Activated T-cell treated with anti-CD3 and anti-CD28 coated beads for 48 hours (primary cell): ENCODE data around the gene PRORP.
"Not testable (repeated sequence)": the region's sequence is repeated elsewhere in the genome, so short reads cannot be mapped to it uniquely, and the experiment has no call there.

ENCODE experiments used
- DNase-seq: peaks from one replicate; pipeline ENCODE4 v3.0.0-alpha.2; 2020; ENCODE audit warnings: low read depth

PRORP gene

DNA sequence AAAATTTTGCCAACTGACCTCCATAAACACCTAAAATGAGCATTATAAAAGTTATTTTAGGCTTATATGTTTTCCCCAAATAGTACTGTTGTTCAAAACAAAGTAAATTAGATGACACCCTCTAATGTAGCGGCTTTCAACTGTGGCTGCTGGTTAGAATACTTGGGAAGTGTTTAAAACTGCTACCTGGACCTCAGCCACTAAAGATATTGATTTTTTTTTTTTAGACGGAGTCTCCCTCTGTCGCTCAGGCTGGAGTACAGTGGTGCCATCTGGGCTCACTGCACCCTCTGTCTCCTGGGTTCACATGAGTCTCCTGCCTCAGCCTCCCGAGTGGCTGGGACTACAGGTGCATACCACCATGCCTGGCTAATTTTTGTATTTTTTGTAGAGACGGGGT is 16.2 kb downstream of the PRORP start:
- no peak for DNase-seq

DNA sequence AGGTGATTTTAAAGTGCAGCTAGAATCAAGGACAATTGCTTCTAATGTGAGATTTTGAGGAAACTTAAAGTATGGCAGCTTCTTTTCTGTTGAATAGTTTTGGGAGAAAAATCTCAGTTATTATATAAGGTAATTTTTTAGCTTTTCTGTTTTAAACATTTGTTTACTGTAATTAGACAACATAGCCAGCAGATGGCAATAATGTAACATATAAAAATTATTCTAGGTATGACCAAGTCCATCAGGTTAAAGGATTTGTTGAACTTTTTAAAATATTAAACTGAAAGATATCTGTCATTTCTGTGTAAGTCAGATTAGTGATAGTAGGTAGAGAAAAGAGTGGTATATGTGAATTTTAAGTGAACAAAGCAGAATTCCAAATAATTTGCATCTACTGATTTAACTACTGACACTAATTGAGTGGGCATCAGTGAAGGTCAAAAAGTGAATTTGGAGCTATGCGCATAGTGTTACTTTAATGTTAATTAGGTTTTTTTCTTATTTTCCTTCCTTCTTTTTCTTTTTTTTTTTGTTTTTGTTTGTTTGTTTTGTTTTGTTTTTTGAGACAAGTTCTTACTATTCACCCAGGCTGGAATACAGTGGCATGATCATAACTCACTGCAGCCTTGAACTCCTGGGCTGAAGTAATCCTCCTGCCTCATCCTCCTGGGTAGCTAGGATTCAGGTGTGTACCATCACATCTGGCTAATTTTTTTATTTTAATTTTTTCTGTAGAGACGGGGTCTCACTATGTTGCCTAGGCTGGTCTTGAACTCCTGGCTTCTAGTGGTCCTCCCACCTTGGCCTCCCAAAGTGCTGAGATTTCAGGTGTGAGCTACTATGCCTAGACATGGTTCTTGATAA is 18.6 kb downstream of the PRORP start:
- no peak for DNase-seq

DNA sequence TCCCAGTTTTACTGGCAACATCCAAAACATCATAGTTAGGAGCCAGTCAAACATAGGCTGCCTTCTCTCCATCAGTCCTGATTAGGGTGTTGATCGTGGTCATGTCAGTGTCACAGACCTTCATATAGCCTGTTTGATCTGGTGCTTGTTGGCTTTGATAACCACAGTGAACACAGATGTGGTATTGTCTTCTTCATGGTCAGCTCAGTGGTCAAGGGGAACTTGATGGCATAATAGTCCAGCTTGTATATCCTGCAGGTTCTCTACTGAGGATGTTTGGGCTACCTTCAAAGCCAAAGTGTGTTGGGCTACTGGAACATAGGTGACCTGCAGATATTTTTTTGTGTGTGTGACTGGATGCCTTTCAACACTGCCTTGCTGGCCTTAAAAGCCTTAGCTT is 21.7 kb downstream of the PRORP start:
- DNase-seq = no peak

DNA sequence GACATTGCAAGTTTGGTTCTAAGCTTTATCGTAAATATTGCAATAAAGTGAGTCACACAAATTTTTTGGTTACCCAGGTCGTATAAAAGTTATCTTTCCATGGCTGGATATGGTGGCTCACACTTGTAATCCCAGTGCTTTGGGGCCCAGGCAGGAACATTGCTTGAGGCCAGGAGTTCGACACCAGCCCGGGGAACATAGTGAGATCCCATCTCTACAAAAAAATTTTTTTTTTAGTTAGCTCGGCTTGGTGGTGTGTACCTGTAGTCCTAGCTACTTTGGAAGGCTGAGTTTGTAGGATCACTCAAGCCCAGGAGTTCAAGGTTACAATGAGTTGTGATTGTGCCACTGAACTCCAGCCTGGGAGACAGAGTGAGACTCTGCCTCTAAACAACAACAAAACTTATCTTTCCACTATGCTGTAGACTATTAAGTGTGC is 24.4 kb downstream of the PRORP start:
- DNase-seq = no peak

DNA sequence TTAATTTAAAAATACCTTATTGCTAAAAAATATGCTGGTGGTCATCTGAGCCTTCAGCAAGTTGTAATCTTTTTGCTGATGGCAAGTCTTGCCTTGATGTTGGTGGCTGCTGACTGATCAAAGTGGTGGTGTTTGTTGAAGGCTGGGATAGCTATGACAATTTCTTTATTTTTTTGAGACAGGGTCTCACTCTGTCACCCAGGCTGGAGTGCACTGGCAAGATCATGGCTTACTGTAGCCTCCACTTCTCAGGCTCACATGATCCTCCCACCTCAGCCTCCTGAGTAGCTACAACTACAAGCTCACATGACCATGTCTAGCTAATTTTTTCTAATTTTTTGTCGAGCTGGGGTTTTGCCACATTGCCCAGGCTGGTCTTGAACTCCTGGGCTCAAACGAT is 24.8 kb downstream of the PRORP start:
- no peak for DNase-seq

DNA sequence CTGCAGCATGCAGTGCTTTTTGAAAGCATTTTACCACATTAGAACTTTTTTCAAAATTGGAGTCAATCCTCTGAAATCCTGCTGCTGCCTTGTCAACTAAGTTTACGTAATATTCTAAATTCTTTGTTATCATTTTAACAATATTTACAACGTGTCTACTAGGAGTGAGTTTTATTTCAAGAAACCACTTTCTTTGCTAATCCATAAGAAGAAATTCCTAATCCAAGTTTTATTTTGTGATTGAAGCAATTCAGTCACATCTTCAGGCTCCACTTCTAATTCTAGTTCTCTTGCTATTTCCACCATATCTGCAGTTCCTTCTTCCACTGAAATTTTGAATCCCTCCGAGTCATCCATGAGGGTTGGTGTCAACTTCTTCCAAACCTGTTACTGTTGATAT is 25.4 kb downstream of the PRORP start:
- DNase-seq = no peak

DNA sequence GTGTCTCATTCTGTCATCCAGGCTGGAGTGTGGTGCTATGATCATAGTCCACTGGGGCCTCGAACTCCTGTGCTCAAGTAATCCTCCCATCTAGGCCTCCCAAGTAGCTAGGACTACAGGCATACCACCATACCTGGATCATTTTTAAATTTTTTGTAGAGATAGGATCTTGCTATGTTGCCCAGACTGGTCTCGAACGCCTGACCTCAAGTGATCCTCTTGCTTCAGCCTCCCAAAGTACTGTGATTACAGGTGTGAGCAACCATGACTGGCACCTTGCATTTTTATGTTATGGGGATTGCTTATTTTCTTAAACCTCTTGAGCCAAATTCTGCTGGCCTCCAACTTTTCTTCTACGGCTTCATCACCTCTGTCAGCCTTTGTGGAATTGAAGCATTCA is 26.9 kb downstream of the PRORP start:
- no peak for DNase-seq

DNA sequence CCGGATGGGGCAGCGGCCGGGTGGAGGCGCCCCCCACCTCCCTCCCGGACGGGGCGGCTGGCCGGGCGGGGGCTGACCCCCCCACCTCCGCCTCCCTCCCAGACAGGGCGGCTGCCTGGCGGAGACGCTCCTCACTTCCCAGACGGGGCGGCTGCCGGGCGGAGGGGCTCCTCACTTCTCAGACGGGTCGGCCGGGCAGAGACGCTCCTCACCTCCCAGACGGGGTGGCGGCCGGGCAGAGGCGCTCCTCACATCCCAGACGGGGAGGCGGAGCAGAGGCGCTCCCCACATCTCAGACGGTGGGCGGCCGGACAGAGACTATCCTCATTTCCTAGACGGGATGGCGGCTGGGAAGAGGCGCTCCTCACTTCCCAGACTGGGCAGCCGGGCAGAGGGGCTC is 30.2 kb downstream of the PRORP start:
- DNase-seq = not testable (repeated sequence)

DNA sequence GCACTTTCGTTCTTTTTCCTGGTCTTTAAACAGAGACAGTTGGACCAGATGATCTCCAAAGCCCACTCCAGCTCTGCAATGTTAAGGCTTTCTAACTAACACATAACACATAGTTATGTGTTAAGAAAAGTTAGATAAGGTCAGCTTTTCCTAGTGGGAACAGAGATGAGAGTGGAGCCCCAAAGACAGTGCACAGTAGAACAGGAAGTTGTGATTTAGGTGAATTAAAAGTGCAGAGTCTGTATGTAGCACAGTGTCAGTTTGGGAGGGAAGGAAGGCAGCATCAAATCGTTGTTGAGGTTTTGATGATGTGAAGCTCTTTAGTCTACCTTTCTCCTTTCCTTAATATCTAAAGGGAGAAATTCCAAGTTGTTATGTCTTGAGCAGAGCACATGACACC is 31.7 kb downstream of the PRORP start:
- DNase-seq = no peak

DNA sequence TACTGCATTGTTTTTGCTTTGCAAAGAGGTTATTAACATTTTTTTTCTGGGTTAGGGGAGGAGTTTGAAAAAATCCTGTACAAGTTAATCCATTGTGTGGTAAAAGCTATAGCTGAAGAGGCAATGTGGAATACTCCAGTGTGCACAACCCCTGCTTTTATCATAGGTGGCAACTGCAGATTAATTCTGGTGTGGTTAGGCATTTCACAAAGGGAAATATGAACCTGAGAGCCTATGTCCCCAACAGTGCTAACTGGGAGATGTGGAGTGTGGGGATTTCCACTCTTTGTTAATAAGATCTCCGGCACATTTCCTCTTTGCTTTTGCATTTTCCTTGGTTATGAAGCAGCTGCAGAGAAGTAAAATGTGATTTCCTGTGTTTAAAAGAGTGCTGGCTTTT is 33.6 kb downstream of the PRORP start:
- DNase-seq = no peak

DNA sequence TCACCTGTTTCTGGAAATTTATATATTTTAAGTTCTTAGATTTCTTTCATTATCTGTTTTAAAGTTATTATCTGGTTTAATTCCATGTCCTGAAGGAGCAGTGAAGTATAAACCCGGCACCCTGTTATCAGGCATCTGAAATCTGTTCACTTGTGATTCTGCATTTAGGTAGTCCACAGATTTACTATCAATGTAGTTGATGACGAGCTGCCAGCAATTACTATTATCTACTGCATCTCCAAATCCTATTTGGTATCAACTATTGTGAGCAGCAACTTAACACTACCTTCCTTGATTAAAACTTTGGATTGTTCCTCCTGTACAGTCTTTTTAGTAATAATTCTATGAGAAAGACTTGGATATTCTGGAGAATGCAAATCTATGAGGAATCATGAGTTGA is 36.1 kb downstream of the PRORP start:
- DNase-seq = no peak

DNA sequence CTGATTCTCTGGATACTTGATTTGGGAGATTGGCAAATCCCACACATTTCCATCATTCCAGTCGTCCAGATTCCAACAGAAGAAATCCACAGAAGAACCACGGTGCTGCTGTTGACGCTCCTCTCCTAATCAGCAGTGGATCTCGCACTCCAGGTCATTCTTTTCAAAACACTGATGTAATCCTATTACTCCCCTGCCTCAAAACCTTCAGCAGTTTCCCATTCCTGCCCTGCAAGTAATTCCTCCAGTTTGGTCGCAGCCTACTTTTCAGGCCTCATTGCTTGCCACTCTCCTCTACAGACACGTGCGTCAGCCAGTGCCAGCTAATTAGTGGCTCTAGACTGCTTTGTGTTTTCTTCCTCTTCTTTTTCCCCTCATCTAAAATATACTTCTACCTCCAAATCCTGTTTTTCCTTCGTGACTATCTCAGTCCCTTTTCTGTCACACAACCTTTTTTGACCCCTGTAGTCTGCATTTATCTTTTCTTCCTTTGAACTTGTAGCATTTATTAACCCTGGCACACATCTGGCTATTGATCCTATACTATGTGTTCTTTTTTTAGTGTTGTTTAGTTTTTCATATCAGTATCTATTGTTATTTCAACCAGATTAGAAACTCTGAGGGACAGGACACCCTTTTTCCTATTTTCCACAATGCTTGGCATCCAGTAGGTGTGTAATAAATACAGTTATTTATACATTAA is 36.8 kb downstream of the PRORP start:
- DNase-seq = no peak

DNA sequence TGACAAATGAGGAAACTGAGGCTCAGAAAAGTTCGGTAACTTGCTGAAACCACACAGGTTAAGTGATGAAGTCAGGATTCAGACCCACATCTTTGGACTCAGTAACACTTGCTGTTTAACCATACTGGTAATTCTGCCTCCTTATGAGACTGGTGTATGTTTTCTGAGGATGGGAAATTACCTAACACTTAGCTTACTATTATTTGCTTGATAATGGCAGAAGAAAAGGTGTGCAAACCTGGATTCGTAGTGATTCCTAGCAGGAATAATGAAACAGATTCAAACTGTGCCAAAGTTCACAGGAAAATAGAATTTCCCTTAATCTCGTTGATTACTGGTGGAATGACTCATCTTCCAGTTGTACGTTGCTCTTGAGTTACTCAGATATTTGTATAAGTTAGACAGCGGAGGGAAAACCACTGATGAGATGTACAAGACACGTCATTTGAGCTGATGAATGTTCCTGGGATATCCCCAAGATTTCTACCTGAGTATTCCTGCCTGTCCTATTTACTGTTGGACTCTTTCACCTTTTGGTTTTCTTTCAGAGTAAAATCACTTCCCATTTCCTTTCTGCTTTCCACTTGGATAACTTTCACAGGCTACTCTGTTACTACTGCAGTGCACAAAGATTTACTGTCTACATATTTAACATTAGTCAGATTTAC is 37.5 kb downstream of the PRORP start:
- no peak for DNase-seq

DNA sequence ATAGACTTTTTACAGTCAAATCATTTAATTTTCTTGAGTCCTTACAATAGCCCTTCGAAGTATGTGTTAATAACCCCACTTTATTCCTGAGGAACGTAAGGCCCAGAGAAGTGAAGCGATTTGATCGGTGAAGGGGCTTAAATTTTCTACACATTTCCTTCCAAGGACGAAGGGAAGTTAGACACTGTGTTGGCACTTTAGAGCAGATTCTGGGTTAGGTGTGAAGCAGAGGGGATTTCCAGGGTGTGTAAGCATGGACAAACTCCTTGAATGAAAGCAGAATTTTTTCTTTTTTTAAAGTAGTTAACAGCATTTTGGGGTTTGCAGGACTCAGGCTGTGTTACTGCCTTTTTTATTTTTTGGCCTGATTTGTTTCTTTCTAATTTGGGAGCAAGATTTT is 38.9 kb downstream of the PRORP start:
- DNase-seq = no peak

DNA sequence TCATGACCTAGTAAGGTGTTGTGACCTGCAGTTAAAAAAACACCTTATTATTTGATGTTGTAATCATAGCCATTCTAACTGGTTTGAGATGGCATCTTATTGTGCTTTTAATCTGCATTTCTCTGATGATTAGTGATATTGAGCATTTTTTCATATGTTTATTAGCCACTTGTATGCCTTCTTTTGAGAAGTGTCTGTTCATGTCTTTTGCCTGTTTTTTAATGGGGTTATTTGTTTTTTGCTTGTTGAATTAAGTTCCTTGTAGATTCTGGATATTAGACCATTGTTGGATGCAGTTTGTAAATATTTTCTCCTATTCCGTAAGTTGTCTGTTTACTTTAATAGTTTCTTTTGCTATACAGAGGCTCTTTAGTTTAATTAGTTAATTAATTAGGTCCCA is 41.0 kb downstream of the PRORP start:
- DNase-seq = no peak

DNA sequence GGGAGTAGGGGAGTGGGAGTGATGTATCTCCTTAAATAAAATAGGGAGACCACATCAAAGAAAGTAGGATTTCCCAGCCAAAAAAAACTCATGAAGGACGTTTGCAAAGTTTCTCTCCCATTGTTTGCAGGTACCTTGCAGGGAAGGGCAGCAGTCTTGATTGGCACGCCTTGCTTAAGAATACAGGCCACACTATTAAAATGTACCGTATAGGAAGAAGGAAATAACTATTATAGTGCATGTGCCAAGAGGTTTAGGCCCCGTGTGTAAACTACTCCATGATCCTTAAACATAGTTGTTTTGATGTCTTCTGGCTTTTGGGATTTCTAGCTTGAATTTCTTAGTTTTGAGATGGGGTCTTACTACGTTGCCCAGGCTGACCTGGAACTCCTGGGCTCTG is 42.5 kb downstream of the PRORP start:
- DNase-seq = no peak

DNA sequence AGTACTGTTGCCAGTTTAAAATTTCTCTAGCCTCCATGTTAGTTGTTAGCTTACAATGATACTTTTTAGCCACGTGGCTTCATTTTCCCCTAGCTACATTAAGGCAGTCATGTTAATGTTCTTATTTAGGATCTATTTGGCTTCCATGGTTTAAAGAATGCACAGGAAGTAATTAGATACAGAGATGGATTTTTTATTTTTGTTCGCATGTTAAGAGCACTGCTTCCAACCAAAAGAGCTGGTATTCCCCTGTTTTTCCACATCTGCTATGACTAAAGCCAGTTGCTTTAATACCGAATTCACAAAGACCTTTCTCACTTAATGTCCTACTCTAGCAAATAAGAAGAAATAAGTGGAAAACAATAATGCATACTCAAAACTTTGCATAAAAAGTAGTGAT is 45.1 kb downstream of the PRORP start:
- no peak for DNase-seq
